Tibial nerve (tissue), 4 donors: Measurements from ENCODE around the gene TNNC1. TPM values are rescaled to one million over a fixed set of nuclear protein-coding genes. Genes with fewer than 3 reads are reported as not detected.

ENCODE experiments used
- DNase-seq, 2 donors: peaks; one replicate each; pipeline ENCODE4 v3.0.0-alpha.2; 2019; ENCODE audit warnings: low spot score in 2 of 2
- H3K27ac ChIP-seq, 4 donors: fragments of 200-600 bp; sonication (generic) in 3 of 4; one replicate each; pipeline ENCODE4 v1.5.1; 2017 to 2019; ENCODE audit warnings: mild to moderate bottlenecking in 1 of 4
- H3K27me3 ChIP-seq, 2 donors: fragments of 200-600 bp; sonication (generic) in 1 of 2; one replicate each; pipeline versions ENCODE4 v1.5.1 to v1.6.0; 2017 to 2019
- H3K36me3 ChIP-seq, 3 donors: fragments of 200-600 bp; sonication (generic); one replicate each; pipeline ENCODE4 v1.5.1; 2018 to 2019
- H3K4me1 ChIP-seq, 4 donors: fragments of 200-600 bp; sonication (generic) in 3 of 4; one replicate each; pipeline ENCODE4 v1.5.1; 2017 to 2019
- H3K4me3 ChIP-seq, 4 donors: fragments of 200-600 bp; sonication (generic) in 3 of 4; one replicate each; pipeline ENCODE4 v1.5.1; 2017 to 2019; ENCODE audit warnings: mild to moderate bottlenecking in 1 of 4, moderate library complexity in 1 of 4
- H3K9me3 ChIP-seq, 4 donors: fragments of 200-600 bp; sonication (generic) in 3 of 4; one replicate each; pipeline ENCODE4 v1.5.1; 2017 to 2019
- CTCF ChIP-seq, 5 experiments: fragments of 200-600 bp in 3 of 5; fragments of 450-650 bp in 2 of 5; sonication (generic) in 3 of 5; IDR thresholded peaks; one replicate each; pipeline ENCODE4 v1.5.1; 2016 to 2019; ENCODE audit warnings: antibody characterized with exemption in 5 of 5, mild to moderate bottlenecking in 3 of 5, moderate library complexity in 2 of 5
- EP300 ChIP-seq, 2 donors: sonication (generic); formaldehyde crosslinking; IDR thresholded peaks; one replicate each; pipeline ENCODE4 v1.6.1; 2017; ENCODE audit warnings: antibody characterized with exemption in 2 of 2, mild to moderate bottlenecking in 1 of 2
- POLR2A ChIP-seq, 2 donors: fragments of 450-650 bp; IDR thresholded peaks; one replicate each; pipeline ENCODE4 v1.6.1; 2017; ENCODE audit warnings: antibody characterized with exemption in 2 of 2, mild to moderate bottlenecking in 2 of 2, moderate library complexity in 2 of 2
- WGBS, 2 donors: methylation state at CpG; one replicate each; pipeline ENCODE4 v1.1.5; 2018; 5-methylcytosine and 5-hydroxymethylcytosine counted together
- total RNA-seq, 4 donors: library from RNA; depleted of rRNA; stranded (reverse); fragments of >200 nt; gene quantifications; one replicate each; pipeline ENCODE4 v1.1.0, GENCODE V29; 2016

The TNNC1 gene
- total RNA-seq, 4 donors from 2014 or later, result 235 to 624 (median 535) TPM

- H3K36me3 ChIP-seq, result peaks cover 2 to 85% (median 25%) of the 10 kb centered on the region in 3 donors
- peaks cover 0 to 79% (median 31%) of the 10 kb centered on the region in 4 donors for H3K4me1 ChIP-seq
- H3K27ac ChIP-seq, result peak overlapping the region; percentile 56 to 86 (median 72)
- DNase-seq, result no peak
- H3K27me3 ChIP-seq, result no peaks in the 10 kb centered on the region
- 36 to 39% methylated on average over 13 of the region's 13 CpGs for WGBS, 2 donors
- no peaks in the 10 kb centered on the region for H3K9me3 ChIP-seq
- no peak overlapping the region for H3K4me3 ChIP-seq
- no peak for TF ChIP-seq CTCF (IDR thresholded peaks at IDR 0.05)
- TF ChIP-seq EP300 (IDR thresholded peaks at IDR 0.05), result peak; percentile 26 to 66
Observed at GRCh38 chr3:52483577-52484381, 29.9 kb upstream of the TNNC1 start.

DNA sequence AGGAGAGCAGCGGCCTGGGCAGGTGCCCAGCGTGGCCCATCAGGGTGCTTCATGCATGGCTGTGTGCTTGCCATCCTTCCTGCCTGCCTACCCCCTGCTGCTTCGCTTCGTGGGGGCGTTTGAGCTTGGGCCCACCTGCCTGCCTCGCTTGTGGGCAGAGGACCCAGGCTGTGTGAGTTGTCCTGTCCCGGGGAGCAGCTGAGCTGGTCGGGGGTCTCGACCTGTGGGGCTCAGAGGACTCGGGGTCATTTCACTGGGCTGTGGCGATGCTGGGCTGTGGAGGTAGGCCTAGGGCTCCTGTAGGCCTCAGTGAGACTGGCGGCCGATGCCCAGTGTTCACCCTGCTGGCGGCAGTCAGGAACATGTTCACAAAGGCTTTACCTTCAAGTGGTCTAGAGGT lies 29.2 kb upstream of the TNNC1 start:
- Histone ChIP-seq H3K4me3 (no peak overlapping the region), H3K27ac (peak overlapping the region; percentile 56 to 86 (median 72)), H3K4me1 (peaks cover 0 to 73% (median 31%) of the 10 kb centered on the region in 4 donors), H3K27me3 (no peaks in the 10 kb centered on the region), H3K9me3 (no peaks in the 10 kb centered on the region), H3K36me3 (peaks cover 0 to 85% (median 26%) of the 10 kb centered on the region in 3 donors)
- no peak for TF ChIP-seq POLR2A (IDR thresholded peaks at IDR 0.05)
- no peak for TF ChIP-seq CTCF (IDR thresholded peaks at IDR 0.05)
- no peak for TF ChIP-seq EP300 (IDR thresholded peaks at IDR 0.05)
- 83% methylated on average over 14 of the region's 14 CpGs for WGBS, 2 donors
- DNase-seq, result no peak

DNA sequence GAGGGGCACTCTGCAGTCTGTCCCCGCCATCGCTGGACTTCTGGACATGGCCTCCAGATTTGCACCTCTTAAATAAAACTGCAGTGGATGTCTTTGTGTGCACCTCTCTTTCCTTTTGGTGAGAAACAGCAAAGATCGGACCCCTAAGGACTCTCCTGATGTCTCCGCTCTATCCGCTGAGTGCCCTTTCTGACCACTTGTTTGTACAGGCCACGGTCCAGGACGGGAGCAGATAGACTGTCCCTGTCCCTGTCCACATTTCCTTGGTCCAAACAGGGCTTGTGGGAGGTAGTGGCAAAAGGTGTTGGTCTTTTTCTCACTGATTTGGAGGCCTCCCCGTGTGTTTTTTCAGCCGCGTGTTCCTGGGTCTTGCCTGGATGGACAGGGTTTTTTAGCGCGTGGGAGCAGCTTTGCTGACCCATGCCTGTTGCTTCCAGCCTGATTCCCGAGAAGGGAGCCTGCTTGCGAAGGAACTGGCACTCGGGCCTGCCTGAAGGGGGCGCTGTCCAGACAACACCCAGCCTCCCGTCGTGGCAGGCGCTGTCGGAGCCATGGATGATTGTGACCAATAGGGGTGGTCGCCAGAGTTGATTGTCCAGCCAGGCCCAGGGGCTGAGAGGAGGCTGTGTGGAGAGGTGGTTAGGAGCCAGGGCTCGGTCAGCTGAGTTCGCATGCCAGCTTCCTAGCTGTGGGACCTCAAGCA lies 28.1 kb upstream of the TNNC1 start:
- no peak for DNase-seq
- TF ChIP-seq EP300 (IDR thresholded peaks at IDR 0.05) (no peak), POLR2A (IDR thresholded peaks at IDR 0.05) (no peak), CTCF (IDR thresholded peaks at IDR 0.05) (peak; percentile 12 to 51 (median 19))
- Histone ChIP-seq H3K36me3 (peaks cover 0 to 85% (median 24%) of the 10 kb centered on the region in 3 donors), H3K27me3 (no peaks in the 10 kb centered on the region), H3K4me1 (peaks cover 0 to 76% (median 31%) of the 10 kb centered on the region in 4 donors), H3K27ac (peak overlapping the region in 3 of 4 donors; percentile 15 to 86 (median 83)), H3K9me3 (no peaks in the 10 kb centered on the region), H3K4me3 (no peak overlapping the region)
- WGBS, 2 donors, result 78 to 80% methylated on average over 23 of the region's 23 CpGs

DNA sequence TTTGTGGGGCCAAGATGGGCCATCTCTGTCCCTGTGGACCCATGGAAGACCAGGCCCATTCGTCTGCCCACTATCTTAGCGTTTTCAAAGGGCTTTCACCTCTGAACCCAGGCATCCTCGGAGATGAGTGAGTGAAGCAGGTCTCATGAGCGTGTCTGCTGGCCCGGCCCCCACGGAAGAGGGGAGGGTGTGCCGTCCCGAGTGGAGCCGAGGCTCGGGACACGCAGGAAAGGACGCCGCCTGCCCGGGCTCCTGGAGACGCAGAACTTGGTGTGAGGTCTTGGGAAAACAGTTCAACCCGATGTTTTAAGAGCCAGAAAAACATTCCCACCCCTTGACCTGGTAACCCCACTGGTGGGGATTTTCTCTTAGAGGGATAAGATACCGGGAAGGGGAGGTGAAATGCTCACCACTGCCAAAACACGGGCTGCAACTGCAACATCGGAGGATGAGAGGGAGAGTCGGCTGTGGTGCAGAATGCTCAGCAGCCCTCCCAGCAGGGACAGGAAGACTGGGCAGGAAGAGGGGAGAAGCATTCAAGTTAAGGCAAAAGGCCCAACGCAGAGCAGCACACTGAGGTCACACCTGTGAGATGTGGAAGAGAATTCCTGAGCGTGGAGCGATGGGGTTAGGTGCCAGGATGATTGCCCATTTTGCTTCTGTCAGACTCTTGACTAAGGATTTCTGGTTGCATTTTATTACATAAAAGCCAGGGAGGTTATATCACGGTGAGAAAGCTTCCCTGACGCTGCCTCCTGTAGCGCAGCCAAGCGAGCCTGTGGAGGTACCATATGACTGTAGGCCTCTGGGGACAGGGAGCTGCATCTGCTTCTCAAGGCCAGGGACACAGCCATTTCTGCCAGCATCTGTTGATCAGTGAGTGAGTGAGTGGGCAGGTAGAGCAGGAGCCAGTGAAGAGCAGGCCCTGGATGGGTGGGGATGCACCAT lies 27.2 kb upstream of the TNNC1 start:
- Histone ChIP-seq H3K9me3 (no peaks in the 10 kb centered on the region), H3K27ac (peak overlapping the region in 3 of 4 donors; percentile 25 to 86 (median 83)), H3K4me1 (peaks cover 0 to 76% (median 31%) of the 10 kb centered on the region in 4 donors), H3K36me3 (peaks cover 0 to 85% (median 24%) of the 10 kb centered on the region in 3 donors), H3K4me3 (no peak overlapping the region), H3K27me3 (no peaks in the 10 kb centered on the region)
- WGBS, 2 donors, result 58 to 64% methylated on average over 27 of the region's 27 CpGs
- DNase-seq, result peak; percentile 50 to 52
- TF ChIP-seq POLR2A (IDR thresholded peaks at IDR 0.05), result no peak
- TF ChIP-seq EP300 (IDR thresholded peaks at IDR 0.05), result peak in 1 of 2 donors; percentile 45
- TF ChIP-seq CTCF (IDR thresholded peaks at IDR 0.05), result no peak
